Measurements from ENCODE around the gene DNAJC18.

DNA sequence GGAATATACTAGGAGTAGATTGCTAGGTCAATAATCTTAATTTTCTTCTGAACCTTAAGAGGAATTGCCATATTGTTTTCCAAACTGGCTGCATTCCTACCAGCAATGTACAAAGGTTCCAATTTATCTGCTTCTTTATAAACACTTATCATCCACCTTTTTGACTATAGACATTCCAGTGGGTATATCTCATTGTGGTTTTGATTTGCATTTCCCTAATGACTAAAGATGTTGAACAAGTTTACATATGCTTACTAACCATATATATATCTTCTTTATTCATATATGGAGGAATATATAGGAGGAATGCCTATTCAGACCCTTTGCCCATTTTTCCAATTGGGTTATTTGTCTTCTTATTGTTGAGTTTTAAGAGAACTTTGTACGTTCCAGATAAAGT is 7.6 kb downstream of the DNAJC18 start:
- TF ChIP-seq POLR2A (IDR thresholded peaks at IDR 0.05; ENCODE audit: low read length): no peak
- no peak for TF ChIP-seq GATA1 (IDR thresholded peaks at IDR 0.05; ENCODE audit: low read depth, low read length)
